Hematopoietic multipotent progenitor cell treated with erythropoietin and hydrocortisone succinate and interleukin-3 and kit ligand, for 8 days (in vitro differentiated cells): ENCODE data around the gene GRIK2.

ENCODE experiments used
- DNase-seq: peaks from one replicate; pipeline ENCODE4 v3.0.0-alpha.2; 2015

The GRIK2 gene

DNA sequence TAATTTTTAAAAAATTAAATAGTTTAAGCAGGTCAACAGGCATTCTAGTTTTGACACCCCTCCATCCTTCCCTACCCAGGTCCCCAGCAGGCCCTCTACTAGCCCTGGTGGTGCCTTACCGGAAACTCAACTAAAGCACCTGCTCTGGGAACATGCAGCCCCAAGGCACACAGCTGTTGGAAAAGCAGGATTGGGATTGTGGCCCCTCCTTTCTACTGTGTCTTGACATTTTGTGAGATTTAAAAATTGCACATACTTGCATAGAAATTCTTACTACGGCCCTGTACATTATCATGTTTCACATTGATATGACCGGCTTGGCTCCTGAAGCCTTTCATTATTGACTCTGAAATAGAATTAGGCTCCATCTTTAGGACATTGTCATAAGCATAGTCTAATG is 423.2 kb downstream of the GRIK2 start:
- no peak for DNase-seq

DNA sequence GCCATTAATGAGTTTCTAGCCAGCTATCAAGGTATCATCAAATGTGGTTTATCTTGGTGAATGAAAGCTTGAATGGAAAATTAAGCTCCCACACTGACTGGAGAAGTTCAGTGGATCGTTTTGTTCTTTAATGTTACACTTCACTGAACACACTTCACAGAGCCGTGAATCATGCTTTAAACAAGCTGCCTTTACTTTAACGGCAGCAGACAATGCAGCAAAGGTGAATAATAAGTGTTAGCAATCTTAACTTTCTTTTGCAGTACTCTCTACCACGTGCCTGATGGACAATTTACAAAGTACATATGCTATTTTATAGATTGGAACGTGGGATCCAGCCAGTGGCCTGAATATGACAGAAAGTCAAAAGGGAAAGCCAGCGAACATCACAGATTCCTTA is 424.5 kb downstream of the GRIK2 start:
- no peak for DNase-seq

DNA sequence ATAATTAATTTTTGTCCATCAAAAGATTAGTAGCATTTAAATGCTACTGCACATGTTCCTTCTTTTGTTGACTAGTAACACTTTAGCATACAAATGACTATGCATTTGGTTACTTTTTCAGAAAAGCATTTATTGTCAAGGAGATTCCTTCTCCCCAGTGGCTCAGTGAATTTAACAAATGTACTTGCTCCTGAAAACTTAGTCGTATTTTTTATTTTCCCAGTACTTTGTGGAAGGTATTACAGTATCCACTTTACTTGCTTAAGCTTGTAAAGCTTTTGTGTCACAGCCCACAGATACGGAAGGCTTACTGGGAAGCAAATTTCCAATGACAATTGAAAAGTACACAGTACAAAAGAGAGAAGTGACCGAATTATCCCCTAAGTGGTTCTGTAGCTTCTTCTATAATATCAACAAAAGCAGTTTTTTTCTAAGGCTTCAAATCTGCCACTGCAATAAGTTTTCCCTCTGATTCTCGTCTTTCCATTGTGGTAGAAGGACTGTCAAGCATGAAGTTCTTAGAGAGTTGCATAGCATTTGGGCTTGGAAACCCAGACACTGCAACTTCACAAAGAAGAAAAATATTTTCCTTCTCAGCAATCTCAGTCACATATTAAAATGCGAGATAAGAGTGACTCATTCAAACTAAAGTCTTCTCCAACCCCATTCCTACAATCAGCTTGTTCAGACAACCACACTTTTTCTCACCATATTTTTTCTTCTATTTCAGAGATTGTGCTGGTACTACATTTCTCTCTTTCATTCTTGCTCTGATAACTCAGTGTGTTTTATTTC is 431.2 kb downstream of the GRIK2 start:
- DNase-seq, result no peak

DNA sequence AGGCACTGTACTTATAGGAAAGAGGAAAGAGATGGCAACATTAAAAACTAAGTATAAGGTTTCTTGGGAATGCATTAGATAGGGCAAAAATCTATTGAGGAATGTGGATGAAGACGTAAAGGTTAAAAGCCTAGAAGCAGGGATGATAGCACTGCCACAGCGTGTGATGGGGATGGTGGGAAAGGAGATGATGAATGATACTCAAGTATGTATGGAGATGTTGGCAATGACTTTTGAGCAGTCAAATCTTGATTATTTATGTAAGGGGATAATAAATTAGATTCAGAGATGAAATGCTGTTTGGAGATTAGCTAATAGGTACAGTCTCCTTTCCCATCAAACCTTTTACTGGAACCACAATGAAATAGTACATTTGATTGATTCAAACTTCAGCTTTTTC is 432.8 kb downstream of the GRIK2 start:
- no peak for DNase-seq

DNA sequence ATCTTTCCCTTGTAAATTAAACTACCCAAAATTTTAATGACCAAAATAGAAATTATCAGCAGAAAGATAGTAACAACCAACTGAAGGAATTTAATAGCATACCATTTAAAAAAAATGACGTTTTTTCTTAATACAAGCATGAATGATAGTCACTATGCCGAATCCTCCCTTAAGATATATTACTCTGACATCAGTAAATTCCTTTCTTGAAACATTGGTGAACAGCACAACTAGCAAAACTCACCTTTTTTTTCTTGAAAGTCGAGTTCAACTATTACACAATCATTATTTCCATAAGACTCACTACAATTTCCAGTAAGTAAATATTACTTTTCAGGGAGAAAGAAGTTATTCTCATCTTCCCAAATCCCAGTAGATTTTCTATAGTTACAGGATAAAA is 433.2 kb downstream of the GRIK2 start:
- no peak for DNase-seq

DNA sequence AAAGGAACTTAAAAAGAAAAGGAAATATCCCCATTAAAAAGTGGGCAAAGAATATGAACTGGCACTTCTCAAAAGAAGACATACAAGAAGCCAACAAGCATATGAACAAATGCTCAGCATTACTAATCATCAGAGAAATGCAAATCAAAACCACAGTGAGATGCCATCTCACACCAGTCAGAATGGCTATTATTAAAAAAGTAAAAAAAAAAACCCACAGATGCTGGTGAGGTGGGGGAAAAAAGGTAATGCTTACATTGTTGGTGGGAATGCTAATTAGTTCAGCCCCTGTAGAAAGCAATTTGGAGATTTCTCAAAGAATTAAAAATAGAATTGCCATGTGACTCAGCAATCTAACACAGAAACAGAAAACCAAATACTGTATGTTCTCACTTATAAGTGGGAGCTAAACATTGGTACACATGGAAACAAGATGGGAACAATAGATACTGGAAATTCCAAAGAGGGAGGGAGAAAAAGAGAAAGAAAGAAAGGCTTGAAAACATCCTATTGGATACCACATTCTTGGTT is 437.1 kb downstream of the GRIK2 start:
- DNase-seq, result no peak

DNA sequence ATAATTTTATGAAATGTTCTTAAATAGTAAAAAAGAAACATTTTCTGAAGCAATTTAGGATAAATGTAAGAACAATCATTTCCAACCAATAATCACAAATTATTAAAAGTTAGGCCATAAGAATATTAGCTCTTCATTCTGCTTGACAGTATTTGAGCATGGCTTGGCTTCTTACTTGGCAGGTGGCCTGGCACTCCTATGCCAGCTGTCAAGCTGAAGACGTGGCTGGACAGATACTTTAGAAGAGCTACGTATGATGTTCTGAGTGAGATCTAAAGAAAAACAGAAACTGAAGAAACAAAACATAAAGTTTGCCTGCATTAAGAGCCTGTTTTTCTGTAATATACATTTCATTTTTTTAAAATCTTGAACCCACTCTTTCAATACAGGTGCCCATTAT is 438.9 kb downstream of the GRIK2 start:
- DNase-seq, result no peak

DNA sequence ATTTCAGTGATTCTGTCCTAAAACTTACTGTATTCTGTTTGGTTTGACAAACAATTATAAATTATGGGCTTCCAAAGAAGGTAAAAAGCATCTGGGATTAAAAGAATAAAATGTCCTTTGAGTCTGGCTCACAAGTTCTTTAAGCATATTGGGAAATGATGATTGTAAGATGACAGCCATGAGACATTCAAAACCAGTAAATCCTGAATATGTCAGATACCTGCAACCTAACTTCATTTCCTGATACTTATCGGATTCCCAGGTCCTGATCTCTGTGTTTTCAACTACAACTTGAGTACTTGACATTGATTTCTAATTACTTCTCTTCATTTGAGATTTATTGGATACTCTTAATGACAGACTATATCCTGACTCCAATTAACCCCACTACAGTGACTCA is 446.6 kb downstream of the GRIK2 start:
- no peak for DNase-seq

DNA sequence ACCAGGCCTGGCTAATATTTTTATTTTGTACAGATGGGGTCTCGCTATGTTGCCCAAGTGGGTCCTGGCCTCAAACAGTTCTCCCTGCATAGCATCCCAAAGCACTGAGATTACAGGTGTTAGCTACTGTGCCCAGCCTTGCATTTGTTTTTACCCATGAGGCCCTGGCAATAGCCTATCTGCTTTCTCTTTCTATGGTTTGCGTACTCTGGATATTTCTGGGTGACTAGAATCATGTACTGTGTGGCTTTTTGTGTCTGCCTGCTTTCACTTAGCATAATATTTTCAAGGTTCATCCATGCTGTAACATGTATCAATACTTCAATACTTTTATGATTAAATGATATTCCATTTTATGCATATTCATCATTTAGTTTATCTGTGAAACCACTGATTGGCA is 451.7 kb downstream of the GRIK2 start:
- DNase-seq, result no peak

DNA sequence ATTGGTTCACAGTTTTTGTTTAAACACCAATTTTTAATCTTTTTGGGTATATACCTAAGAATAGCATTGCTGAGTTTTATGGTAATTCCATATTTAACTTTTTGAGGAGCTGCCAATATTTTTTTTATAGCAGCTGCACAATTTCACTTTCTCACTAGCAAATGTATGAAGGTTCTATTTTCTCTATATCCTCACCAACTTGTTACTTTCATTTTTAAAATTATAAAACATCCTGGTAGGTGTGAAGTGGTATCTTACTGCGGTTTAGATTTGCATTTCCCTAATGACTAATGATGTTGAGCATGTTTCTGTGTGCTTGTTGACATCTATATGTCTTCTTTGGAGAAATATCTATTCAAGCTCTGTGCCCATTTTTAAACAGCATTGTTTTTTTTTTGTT is 452.1 kb downstream of the GRIK2 start:
- DNase-seq, result no peak

DNA sequence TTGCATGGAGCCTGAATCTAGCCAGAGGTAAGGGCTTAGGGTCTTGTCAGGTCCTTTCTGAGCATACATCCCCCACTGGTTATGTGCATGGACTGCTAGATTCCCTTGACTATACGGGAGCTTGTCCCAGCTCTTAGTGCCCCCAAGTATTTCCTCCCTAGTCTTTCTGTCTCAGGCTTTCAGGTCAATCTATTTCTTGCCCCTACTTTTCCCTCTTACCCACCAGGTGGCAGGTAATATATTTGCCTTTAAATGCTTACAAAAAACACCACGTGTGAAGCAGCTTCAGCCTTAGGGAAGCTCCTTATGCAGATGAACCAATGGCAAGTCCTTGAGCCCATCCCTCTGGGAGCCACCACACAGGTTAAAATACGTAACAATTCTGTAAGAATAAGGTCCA is 454.2 kb downstream of the GRIK2 start:
- DNase-seq, result no peak

DNA sequence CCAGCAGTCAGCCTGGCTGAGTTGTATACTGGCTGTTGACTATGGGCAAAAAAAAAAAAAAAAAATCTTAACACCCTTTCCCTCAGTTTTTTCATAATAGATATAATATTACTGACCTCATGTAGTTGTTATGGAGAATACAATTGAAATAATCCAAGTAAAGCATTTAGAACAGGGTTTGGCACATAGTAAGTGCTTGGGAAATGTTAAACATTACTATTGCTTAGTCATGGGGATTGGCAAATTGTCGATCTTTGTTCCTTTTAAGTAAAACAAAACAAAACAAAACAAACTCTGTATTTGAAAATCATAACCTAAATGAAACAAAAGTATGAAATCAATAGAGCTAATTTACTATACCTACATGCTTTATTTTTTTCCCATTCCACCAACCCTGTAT is 458.4 kb downstream of the GRIK2 start:
- no peak for DNase-seq

DNA sequence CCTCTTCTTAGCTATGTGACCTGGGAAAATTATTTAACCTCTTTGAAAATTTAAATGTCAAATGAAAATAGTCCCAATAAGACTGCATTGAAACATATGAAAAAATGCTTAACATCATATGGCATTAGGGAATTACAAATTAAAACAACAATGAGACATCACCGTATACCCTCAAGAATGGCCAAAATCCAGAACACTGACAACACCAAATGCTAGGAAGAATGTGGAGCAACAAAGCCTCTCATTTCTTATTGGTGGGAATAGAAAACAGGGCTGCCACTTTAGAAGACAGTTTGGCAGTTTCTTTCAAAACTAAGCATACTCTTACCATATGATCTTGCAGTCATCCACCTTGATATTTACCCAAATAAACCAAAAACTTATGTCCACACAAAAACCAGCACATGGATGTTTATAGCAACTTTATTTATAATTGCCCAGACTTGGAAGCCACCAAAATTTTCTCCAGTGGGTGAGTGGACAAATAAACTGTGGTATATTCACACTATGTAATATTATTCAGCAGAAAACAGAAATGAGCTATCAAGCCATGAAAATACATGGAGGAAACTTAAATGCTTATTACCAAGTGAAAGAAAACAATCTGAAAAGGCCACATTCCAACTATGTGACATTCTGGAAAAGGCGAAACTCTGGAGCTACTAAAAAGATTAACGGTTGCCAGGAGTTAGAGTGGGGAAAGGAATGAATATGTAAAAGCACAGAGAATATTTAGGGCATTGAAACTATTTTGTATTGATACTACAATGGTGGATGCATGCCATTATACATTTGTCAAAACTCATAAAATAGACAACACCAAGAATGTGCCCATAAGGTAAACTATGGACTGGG is 459.9 kb downstream of the GRIK2 start:
- DNase-seq, result no peak

DNA sequence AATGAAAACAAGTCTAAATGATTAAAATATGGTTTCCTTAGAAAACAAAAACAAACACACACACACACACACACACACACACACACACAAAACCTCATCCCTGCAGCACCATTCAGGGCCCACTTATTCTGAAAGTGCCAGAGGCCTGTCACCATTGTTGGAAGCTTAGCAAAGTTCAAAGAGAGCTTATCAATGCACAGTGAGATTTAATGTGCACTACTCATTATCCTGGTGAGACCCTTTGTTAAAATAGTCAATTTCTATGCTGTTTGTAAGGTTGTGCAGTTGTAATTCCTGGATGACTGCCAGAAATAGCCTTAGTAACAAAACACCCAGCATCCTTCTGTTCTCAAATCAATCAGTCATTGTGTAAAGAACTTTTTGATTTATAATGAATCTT is 482.9 kb downstream of the GRIK2 start:
- DNase-seq, result no peak

DNA sequence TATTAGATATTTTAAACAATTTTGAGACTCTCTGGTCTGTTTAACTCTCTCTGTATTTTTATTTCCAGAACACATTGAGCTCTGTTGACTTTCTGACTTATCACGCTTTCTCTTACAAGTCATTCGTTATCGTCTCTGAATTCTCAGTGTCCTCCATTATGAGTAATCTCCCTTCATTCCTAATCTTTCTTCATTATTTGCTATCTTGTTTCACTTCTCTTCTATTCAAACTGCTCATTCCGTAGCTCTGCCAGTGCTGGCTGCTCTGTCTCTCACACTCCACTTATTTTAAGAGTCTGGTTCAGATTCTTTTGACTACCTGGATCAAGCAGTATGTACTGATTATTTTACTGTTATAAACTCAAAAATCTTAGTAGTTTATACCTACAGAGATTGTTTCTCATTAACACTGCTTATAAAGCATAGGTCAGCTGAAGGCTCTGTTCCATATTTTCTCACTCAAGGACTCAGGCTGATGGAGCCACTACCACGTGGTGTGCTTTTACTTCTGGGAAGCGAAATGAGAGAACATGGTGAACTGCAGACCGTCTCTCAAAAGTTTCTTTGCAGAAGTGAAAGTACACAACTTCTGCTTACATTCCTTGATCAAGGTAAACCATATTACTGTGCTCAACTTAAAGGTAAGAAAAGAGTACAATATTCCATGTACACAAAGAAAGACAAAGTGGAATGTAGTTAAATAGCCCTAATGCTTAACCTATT is 485.2 kb downstream of the GRIK2 start:
- no peak for DNase-seq

DNA sequence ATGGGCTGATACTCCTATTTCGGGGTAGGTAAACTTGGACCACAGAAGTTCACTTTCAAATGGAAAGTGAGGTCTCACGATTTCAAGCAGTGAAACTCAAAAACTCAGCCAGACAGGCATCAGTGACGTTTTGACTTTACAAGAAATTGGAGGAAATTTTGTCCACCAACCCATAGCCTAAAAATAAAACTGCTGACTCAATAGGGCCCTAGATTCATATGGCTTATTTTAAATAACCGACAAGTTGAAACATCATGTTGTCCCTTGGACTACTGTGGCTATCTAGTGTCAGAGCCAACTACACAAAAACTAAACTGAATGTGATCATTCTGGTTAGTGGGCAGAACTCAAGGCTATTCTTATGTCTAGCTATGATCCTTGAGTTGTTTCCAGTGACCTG is 486.3 kb downstream of the GRIK2 start:
- no peak for DNase-seq

DNA sequence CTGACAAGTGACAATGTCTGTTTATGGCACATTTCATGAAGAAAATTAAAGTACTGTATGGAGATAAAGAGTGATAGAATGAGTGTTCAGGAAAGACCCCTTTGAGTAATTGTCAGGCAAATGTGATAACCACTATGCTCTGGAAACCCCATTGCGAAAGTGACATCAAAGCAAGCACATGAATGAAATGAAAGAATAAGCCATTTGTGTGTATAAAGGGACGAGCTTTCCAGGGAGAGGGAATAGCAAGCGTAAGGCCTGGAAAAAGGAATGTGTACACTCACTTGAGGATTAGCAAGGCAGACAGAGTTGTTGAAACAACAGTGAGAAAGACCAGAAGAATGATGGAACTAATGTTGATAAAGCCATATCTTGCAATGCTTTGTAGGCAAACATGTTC is 490.0 kb downstream of the GRIK2 start:
- no peak for DNase-seq

DNA sequence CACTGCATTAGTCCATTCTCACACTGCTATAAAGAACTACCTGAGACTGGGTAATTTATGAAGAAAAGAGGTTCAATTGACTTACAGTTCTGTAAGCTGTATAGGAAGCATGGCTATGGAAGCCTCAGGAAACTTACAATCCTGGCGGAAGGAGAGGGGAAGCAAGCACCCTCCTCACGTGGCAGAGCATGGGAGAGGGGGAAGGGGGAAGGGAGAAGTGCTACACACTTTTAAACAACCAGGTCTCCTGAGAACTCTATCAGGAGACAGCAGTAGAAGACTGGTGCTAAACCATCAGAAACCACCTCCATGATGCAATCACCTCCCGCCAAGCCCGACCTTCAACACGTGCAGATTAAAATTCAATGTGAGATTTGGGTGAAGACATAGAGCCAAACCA is 494.0 kb downstream of the GRIK2 start:
- DNase-seq, result no peak

DNA sequence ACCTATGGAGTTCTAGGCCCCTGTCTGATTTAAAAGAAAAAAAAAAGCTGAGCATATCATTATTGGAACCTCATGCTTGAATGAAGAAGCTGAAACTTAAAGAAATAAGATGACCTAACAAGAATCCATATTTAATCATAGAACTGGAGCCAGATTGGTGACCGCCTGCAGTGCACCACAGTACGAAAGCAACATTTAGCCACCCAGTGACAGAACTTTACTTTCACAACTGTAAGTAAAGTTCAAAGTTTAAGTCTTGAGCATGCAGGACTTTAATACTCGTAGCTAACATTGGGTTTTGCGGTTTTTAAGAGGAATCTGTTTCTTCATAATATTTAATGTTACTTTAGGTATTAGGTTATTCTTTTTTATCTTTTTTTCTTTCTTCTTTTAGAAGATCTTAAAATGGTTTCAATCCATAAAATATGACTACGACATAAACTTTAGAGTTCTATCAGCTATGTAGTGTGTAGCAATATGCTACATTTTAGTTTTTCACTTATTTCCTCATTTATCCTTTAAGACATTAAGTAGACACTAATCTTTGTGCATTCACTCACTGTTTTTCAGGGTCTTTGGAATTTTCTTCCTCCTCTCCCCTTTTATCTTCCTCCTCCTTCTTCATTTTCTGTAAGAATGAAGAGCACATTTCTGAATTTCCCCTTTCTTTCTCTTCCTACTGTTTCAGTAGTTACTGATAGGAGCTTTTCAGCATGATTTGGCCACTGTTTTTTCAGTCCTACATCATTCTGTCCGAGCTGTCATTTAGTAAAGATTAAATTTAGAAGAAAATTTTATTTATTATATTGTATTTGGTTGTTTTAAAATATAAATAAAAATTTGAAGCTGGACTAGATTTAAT is 514.1 kb downstream of the GRIK2 start:
- DNase-seq, result no peak

DNA sequence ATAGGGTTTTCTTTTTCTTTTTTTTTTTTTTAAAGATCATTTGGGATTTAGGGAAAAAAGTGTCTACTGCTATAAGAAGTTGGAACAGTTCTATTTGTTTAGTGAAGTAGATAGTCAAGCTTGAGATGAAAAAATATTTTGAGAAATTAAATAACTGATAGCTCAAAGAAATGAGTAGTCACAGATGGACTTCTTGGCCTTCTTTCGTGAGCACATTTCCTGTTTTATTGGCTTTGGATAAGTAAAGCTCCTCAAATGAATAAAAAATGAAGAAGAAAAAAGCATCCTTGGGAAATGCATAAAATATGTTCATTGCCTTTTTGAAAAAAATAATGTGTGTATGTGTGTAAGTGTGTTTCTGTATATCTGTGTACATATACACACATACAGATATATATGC is 515.9 kb downstream of the GRIK2 start:
- DNase-seq, result no peak

DNA sequence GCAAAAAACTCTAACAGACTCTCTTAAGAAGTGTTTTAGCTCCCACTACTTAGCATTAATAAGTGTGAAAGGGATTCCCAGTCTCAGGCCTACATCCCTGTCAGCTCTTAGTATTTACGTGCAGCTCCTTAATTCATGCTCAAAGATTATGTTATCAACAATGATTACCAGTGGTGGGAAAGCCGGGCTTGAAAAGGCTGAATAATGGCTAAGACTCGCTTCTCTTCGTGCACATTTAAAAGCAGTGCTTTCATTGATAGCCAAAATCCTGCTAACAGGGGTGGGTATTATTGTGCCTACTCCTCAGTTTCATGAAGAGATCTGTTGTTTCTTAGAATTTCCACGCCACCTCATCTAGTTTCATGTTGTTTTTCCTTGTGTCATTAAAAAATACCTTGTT is 518.8 kb downstream of the GRIK2 start:
- no peak for DNase-seq

DNA sequence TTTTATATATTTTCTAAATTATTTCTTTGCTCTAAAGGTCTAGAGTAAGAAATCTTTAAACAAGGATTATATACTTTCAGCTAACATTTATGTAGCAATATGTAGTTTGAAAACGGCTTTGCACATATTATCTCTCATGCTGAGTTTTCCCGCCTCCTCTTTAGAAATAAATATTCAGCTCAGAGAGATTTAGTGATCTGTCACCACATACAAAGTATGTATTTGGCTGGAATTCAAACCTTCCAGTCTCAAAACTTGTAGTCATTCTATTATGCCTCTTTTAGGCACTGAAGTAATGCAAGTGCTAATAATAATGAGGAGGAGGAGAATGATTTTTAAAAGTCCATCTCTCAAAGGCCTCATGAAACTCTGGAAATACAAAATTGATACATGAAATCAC is 525.0 kb downstream of the GRIK2 start:
- no peak for DNase-seq
